ENCODE data around the gene TOMM6. TPM values are rescaled to one million over a fixed set of nuclear protein-coding genes. Genes with fewer than 3 reads are reported as not detected.

Gene TOMM6
- total RNA-seq, 1 experiment from 2014 or later: 234 TPM

- H3K4me3 ChIP-seq (ENCODE audit: low read depth in 2 of 2, low read length in 2 of 2): no peak overlapping the region
- TF ChIP-seq POLR2AphosphoS5 (IDR thresholded peaks at IDR 0.05; ENCODE audit: low read depth, low read length) (no peak), SIN3A (IDR thresholded peaks at IDR 0.05; ENCODE audit: borderline replicate concordance, insufficient read depth, low read depth, low read length) (no peak), TCF7L2 (IDR thresholded peaks at IDR 0.05; ENCODE audit: low read depth, low read length) (no peak), CTCF (IDR thresholded peaks at IDR 0.05) (no peak), REST (IDR thresholded peaks at IDR 0.05; ENCODE audit: insufficient read depth in 1 of 2, low read depth in 2 of 2, low read length in 1 of 2) (no peak)
- ChIA-PET POLR2A (interaction anchor here (0.6 kb wide), 2 partner anchors 10 to 95 kb away, joined by 3 to 6 read pairs; no protein-coding TSS in a partner anchor), CTCF (no interaction called here)
- H3K4me1 ChIP-seq (ENCODE audit: control insufficient read depth, insufficient read depth, low read length): no peaks in the 10 kb centered on the region
- H3K9me3 ChIP-seq (ENCODE audit: control insufficient read depth, insufficient read depth, low read depth, low read length): no peaks in the 10 kb centered on the region
- BruUV-seq (replicated peaks): no TSS peak
- no peaks in the 10 kb centered on the region for H3K27me3 ChIP-seq (ENCODE audit: control insufficient read depth, insufficient read depth, low read length)
- in situ Hi-C loops (cut with HindIII; ENCODE audit: low pct_unique_long_range_greater_than_20kb, low sequenced_read_pairs) (no loop called here), intact Hi-C loops (cut with micrococcal nuclease; ENCODE audit: unreplicated experiment) (no loop called here)
- no peaks in the 10 kb centered on the region for H3K36me3 ChIP-seq (ENCODE audit: control insufficient read depth, insufficient read depth, low read length)
- DNase-seq (ENCODE audit: low read depth, low spot score) (no peak), ATAC-seq (no peak)
- no peak overlapping the region for H3K27ac ChIP-seq (ENCODE audit: low read length)
These were observed 12.0 kb downstream of the TOMM6 start for GRCh38 chr6:41799559-41799911.

- ChIA-PET CTCF (interaction anchor here (0.6 to 1.2 kb wide), 5 partner anchors 120 to 256 kb away, joined by 3 to 10 read pairs (median 5); partner anchors contain the start of genes BYSL and MED20), POLR2A (no interaction called here)
- ATAC-seq (peak; percentile 73; the same call in 1 of the 2 replicates), DNase-seq (ENCODE audit: low read depth, low spot score) (no peak)
- no peaks in the 10 kb centered on the region for H3K4me1 ChIP-seq (ENCODE audit: control insufficient read depth, insufficient read depth, low read length)
- no peak overlapping the region for H3K4me3 ChIP-seq (ENCODE audit: low read depth in 2 of 2, low read length in 2 of 2)
- H3K27me3 ChIP-seq (ENCODE audit: control insufficient read depth, insufficient read depth, low read length): no peaks in the 10 kb centered on the region
- H3K36me3 ChIP-seq (ENCODE audit: control insufficient read depth, insufficient read depth, low read length): no peaks in the 10 kb centered on the region
- intact Hi-C loops (cut with micrococcal nuclease; ENCODE audit: unreplicated experiment) (loop anchor here (5.0 kb wide), 1 partner anchor 231 kb away; no protein-coding TSS in a partner anchor), in situ Hi-C loops (cut with HindIII; ENCODE audit: low pct_unique_long_range_greater_than_20kb, low sequenced_read_pairs) (no loop called here)
- BruUV-seq (replicated peaks): no TSS peak
- no peak for TF ChIP-seq POLR2AphosphoS5 (IDR thresholded peaks at IDR 0.05; ENCODE audit: low read depth, low read length)
- TF ChIP-seq SIN3A (IDR thresholded peaks at IDR 0.05; ENCODE audit: borderline replicate concordance, insufficient read depth, low read depth, low read length): no peak
- TF ChIP-seq TCF7L2 (IDR thresholded peaks at IDR 0.05; ENCODE audit: low read depth, low read length): no peak
- no peak; the same call in 1 of the 2 replicates for TF ChIP-seq CTCF (IDR thresholded peaks at IDR 0.05)
- TF ChIP-seq REST (IDR thresholded peaks at IDR 0.05; ENCODE audit: insufficient read depth in 1 of 2, low read depth in 2 of 2, low read length in 1 of 2): no peak
- H3K9me3 ChIP-seq (ENCODE audit: control insufficient read depth, insufficient read depth, low read depth, low read length): no peaks in the 10 kb centered on the region
- H3K27ac ChIP-seq (ENCODE audit: low read length): no peak overlapping the region
These were observed 13.9 kb downstream of the TOMM6 start for GRCh38 chr6:41801380-41801779.
